Dermis microvascular lymphatic vessel endothelial cell (primary cell): ENCODE data around the gene LIPT2. TPM values are rescaled to one million over a fixed set of nuclear protein-coding genes. Genes with fewer than 3 reads are reported as not detected.
"Not testable (repeated sequence)": the region's sequence is repeated elsewhere in the genome, so short reads cannot be mapped to it uniquely, and the experiment has no call there.

ENCODE experiments used
- DNase-seq, 2 donors: peaks; one replicate each; pipeline versions ENCODE4 v3.0.0 to v3.0.0-alpha.2; 2010; ENCODE audit warnings: low read depth in 2 of 2
- total RNA-seq: library from RNA; depleted of rRNA; stranded (reverse); fragments of >200 nt; gene quantifications from 2 replicates; pipeline ENCODE4 v1.2.1, GENCODE V29; 2014

The LIPT2 gene
- 4.3 and 4.5 TPM in 2 replicates for total RNA-seq

- peak; percentile 91 to 98 for DNase-seq
These were observed at the start of gene LIPT2 for GRCh38 chr11:74492974-74493790. Gene LIPT2, minus strand, starts transcription at chr11:74493724. Its CDS starts 21 bp downstream, at chr11:74493703.

GRCh38 chr11:74541466-74541865 is 47.9 kb upstream of the LIPT2 start:
- no peak for DNase-seq

DNA sequence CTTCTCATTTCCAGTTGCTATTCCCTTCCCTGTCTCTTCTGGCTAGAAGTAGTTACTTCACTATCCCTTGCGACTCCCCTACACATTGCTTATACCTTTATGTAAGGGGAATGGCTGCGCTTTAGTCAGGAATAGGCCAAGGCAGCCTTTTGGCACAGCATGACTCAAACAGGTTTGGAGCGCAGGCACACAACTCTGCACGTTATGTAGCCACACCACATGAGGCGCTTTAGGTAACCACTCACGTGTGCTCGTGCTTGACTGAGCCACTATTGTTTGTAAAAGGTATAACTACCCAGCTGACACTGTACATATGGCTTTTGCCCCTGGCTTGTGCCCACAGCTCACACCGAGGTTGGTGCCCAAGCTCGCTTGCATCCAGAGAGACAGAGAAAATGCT is 46.7 kb upstream of the LIPT2 start:
- DNase-seq: no peak

- no peak for DNase-seq
These were observed 45.2 kb upstream of the LIPT2 start for GRCh38 chr11:74538680-74539079.

DNA sequence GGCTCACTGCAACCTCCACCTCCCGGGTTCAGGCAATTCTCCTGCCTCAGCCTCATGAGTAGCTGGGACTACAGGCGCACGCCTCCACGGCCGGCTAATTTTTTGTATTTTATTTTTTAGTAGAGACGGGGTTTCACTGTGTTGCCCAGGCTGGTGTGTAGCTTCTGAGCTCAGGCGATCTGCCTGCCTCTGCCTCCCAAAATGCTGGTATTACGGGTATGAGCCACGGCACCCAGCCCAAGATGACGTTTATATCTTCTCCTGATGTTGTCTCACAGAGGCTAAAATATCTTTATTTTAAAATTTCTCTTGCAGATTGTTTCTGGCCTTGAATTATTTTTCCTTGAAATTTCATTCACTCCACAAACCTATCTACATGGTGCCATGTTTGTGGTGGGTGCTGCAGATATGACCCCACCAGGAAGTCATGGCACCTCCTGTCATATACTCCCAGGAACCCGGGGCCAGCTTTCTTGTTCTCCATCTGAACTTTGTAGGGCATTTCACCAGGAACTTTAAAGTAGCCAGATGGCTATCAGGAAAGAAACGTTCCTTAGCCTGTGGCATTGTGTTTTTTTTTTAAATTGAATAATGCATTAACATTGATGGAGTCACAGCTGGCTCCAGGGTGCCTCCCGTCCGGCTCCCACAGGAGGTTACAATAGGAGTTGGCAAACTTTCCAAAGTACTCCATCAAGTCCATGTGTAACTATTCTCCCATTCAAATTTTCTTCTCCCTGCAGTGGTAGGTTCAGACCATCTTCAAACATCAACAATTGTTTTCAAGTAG is 42.0 kb upstream of the LIPT2 start:
- no peak for DNase-seq

GRCh38 chr11:74534946-74535275 is 41.4 kb upstream of the LIPT2 start:
- DNase-seq: not testable (repeated sequence)

GRCh38 chr11:74534216-74534945 is 40.9 kb upstream of the LIPT2 start:
- DNase-seq: no peak

DNA sequence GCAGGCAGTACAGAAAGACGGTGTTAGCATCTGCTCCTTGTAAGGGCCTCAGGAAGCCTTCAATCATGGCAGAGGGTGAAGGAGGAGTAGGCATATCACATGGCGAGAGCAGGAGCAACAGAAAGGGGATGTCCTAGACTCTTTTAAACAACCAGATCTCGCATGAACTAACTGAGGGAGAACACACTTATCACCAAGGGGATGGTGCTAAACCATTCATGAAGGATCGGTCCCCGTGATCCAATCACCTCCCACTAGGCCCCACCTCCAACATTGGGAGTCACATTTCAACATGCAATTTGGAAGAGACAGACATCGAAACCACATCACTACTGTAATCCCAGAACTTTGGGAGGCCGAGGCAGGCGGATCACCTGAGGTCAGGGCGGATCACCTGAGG is 39.9 kb upstream of the LIPT2 start:
- no peak for DNase-seq

DNA sequence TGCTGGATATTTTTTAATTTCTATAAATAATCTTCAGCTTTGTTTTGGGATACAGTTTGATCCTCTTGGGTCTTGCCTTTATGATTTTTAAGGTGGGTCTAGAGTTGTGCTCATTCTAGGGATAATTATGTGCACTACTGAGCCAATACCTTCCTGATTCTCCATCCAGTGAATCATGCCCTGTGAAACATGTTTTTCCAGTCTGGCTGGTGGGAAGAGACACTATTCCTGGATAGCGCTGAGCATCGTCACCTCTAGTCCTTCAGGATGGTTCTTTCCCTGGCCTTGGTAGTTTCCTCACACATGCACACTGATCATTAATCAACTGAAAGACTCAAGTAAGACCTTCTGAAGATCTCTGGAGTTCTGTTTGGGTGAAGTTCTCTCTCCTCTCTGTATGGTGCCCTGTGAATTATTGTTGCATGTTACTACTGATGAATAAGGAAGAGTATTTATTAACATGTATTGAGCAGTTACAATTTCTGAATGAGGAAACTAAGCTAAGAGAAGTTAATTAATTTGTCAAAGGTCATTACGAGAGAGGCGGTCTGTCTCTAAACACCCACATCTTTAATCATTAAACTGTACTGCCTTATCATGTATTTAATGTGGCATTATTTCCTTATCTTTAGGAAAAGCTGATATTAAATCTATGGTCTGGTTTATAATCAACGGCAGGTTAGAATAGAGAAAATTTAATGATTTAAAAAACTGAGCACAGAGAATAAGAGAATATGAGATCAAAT is 39.1 kb upstream of the LIPT2 start:
- DNase-seq: peak; percentile 26 to 71

DNA sequence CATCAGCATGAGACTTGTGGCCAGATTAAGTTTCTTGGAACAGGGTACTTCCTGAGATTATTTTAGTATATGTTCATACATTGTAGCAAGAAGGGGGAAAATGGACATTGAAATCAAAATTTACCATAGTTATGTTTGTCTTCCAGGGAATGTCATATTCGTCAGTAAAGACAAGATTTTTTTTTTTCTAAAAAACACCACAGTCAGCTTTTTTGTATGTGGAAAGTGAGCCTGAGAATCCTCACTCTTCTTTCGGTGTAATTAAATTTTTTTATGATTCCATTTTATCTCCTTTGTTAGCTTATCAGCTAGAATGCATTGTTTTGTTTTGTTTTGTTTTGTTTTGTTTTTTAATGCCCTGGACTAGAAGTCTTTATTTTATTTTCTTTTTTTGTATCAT is 31.5 kb upstream of the LIPT2 start:
- DNase-seq: no peak

DNA sequence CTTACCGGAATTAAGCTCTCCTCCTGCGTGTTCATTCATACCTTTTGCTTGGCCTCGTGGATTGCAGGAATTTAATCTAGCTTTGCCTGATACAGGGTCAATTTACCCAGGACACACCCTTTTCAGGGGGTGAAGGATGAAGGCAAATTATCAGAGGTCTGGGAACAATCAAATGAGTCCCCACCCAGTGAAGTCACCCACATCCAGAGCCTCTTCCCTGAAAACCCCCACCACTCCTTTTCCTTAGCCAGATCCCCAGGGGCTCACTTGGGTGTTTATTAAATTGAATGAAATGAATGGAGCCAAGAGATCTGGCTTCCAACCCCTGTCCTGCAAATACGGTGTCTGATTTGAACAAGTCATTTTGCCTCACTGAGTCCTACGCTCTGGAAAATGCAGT is 31.0 kb upstream of the LIPT2 start:
- no peak for DNase-seq

DNA sequence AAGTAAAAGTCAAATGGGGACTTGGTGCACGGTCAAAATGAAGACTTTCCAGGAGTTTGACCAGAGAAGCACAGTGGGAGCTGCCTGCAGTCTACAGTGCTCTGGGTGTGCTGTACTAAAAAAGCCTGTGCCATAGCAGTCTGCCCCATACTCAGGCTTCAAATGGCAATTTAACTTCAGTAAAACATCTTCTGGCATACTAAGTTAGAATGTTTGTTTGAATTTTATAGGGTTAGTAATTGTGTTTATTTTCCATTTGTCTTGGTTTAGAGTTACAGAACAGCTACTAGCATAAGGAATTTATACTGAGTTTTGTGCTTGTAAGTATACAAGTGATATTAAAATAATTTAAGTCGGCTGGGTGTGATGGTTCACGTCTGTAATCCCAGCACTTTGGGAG is 29.3 kb upstream of the LIPT2 start:
- DNase-seq: no peak

- no peak for DNase-seq
These were observed 28.2 kb upstream of the LIPT2 start for GRCh38 chr11:74521666-74522252.

GRCh38 chr11:74520927-74521665 is 27.6 kb upstream of the LIPT2 start:
- DNase-seq: peak; percentile 74 to 94

- no peak for DNase-seq
These were observed 26.8 kb upstream of the LIPT2 start for GRCh38 chr11:74520316-74520715.

DNA sequence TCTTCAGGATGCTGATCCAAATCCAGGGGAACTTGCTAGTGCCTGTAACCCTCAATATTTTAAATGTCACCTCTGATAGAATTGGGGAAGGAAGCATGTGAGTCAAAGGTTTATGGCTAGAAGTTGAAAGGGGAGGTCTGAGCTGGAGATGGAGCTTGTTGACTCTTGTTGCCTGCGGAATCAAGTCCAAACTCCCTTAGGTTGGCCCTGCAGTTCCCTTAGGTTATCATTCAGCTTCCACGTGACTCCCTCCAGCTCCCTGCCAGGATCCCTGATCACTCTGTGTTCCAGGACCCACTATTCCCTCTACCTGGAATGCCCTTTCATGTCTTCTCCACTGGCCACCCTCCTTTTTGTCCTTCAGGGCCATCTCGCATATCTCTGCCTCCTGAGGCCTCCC is 26.2 kb upstream of the LIPT2 start:
- no peak for DNase-seq

- not testable (repeated sequence) for DNase-seq
These were observed 24.1 kb upstream of the LIPT2 start for GRCh38 chr11:74517592-74517991.

DNA sequence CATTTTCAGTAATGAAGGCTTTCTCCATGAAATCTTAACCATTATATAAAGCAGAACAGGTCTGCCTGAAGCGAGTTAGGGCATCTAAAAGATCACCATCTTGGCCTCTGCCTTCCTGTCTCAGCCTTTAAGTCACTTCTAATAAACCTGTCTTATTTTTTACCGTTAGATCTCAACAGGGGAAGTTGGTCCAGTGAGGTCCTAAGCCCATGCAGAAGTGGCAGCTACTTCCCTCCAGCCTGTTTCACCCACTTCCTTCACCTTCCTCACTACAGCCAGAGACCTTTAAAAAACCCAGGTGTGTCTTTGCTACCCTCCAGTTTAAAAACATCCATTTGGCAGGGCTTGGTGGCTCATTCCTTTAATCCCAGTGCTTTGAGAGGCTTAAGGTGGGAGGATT is 14.1 kb upstream of the LIPT2 start:
- DNase-seq: no peak

GRCh38 chr11:74506823-74507222 is 13.3 kb upstream of the LIPT2 start:
- no peak for DNase-seq

DNA sequence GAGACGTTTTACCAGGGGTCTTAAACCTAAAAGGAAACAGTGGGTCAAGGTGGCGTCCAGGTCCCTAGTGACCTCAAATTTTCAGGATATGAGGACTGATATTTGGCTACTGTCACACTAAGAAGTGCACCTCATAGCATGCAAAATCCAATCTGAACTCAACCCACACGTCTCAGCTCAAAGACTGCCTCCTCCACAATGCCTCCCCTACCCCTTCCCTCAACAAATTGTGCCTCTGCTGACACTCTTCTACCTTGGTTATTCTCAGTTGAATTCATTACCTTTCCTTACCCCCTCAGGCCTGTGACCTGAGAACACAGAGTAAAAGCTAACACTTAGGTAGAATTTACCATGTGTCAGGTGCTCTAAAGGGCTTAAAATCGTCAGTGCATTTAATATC is 12.4 kb upstream of the LIPT2 start:
- no peak for DNase-seq
